ELF-1 (cell line): ENCODE data around the gene ZNF619.

ENCODE experiments used
- DNase-seq: peaks from one replicate; pipeline ENCODE4 v3.0.0-alpha.2; 2016; ENCODE audit warnings: low read depth, low spot score

The ZNF619 gene

DNA sequence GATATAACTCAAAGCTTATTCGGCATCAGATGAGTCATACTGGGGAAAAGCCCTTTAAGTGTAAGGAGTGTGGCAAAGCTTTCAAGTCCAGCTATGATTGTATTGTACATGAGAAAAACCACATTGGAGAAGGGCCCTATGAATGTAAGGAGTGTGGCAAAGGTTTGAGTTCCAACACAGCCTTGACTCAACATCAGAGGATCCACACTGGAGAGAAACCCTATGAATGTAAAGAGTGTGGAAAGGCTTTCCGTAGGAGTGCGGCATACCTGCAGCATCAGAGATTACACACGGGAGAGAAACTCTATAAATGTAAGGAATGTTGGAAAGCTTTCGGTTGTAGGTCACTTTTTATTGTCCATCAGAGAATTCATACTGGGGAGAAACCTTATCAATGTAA lies 55.3 kb downstream of the ZNF619 start:
- no peak for DNase-seq

DNA sequence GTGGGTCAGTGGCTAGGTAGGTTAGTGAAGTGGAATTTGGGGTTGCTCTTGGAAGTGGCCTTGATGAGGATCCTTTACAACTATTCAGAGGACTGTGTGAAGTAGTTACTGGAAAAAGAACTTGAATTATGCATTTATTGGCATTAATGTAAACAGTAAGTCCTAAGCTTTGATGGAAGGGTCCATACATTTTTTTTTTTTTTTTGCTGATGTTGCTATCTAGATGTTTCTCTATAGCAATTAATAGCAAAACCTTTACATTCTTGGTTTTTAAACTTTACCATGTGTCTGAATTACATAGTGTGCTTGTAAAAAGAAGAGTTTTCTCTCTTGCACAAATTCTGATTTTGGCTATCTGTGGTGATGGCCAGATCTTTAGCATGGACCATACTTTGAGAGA lies 57.4 kb downstream of the ZNF619 start:
- no peak for DNase-seq
